A549 (cell line): ENCODE measurements around the gene ANKRD33B. TPM values are rescaled to one million over a fixed set of nuclear protein-coding genes. Genes with fewer than 3 reads are reported as not detected.

Source experiments
- ATAC-seq, 2 experiments: fragments of 200-7000 bp in 1 of 2; fragments of >200 bp in 1 of 2; cut with Nextera tagmentation in 1 of 2; cut with Tn5 transposase in 1 of 2; 3 replicates each; pipeline versions ENCODE4 v1.8.0 to v1.9.1; 2018 to 2020; ENCODE audit warnings: mild to moderate bottlenecking in 1 of 2, moderate library complexity in 1 of 2
- CTCF ChIA-PET: fragments of 300-600 bp; sonication (Branson Sonifier 250); formaldehyde crosslinking; extraction: SDS; loops from one replicate; lab custom pipeline; 2021; ENCODE audit warnings: antibody characterized with exemption, inconsistent platforms; lab: Yijun Ruan, JAX
- POLR2A ChIA-PET: fragments of 350-600 bp; formaldehyde crosslinking; extraction: SDS; loops from one replicate; lab custom pipeline; 2021; ENCODE audit warnings: antibody characterized with exemption, inconsistent platforms; lab: Yijun Ruan, JAX
- DNase-seq, 2 experiments: peaks; one replicate each; pipeline versions ENCODE4 v3.0.0 to v3.0.0-alpha.2; 2011 to 2016; ENCODE audit warnings: low read depth in 1 of 2, low spot score in 1 of 2
- FAIRE-seq: peaks from 2 replicates; lab custom pipeline; 2011; peaks lifted over from hg19 to GRCh38; lab: Jason Lieb, UNC
- H3K27ac ChIP-seq, 2 experiments: fragments of >200 bp; sonication (Bioruptor Twin); formaldehyde crosslinking; 3 replicates each; pipeline ENCODE4 v1.5.1; 2016 to 2017
- H3K4me1 ChIP-seq: fragments of >200 bp; sonication (Bioruptor Twin); formaldehyde crosslinking; 3 replicates; pipeline ENCODE4 v1.6.1; 2016
- H3K4me2 ChIP-seq: fragments of >200 bp; sonication (Bioruptor Twin); formaldehyde crosslinking; 3 replicates; pipeline ENCODE4 v1.6.1; 2016
- H3K4me3 ChIP-seq: fragments of >200 bp; sonication (Bioruptor Twin); formaldehyde crosslinking; 3 replicates; pipeline ENCODE4 v1.5.1; 2016
- H3K9me3 ChIP-seq: fragments of >200 bp; sonication (Bioruptor Twin); formaldehyde crosslinking; 3 replicates; pipeline ENCODE4 v1.6.1; 2016
- CBX8 ChIP-seq: fragments of 200-600 bp; sonication (generic); IDR thresholded peaks from 2 replicates; pipeline ENCODE4 v1.6.1; 2016
- ELK1 ChIP-seq: fragments of 150-350 bp; IDR thresholded peaks from 2 replicates; pipeline ENCODE4 v1.6.1; 2014; ENCODE audit warnings: low read depth, mild to moderate bottlenecking, low read length
- EP300 ChIP-seq, 2 experiments: fragments of >200 bp; sonication (Bioruptor Twin); formaldehyde crosslinking; IDR thresholded peaks; 2 replicates in 1 of 2; 3 replicates in 1 of 2; pipeline ENCODE4 v1.6.1; 2016 to 2017
- FOSB ChIP-seq: fragments of 250-450 bp; sonication (Bioruptor Pico); IDR thresholded peaks from 2 replicates; pipeline ENCODE4 v1.5.0; 2020; ENCODE audit warnings: mild to moderate bottlenecking, moderate library complexity
- FOXS1 ChIP-seq: fragments of 250-450 bp; sonication (Bioruptor Pico); IDR thresholded peaks from 2 replicates; pipeline ENCODE4 v1.5.0; 2020; ENCODE audit warnings: mild to moderate bottlenecking, moderate library complexity
- HES2 ChIP-seq: fragments of >200 bp; sonication (Bioruptor Twin); formaldehyde crosslinking; IDR thresholded peaks from 2 replicates; pipeline ENCODE4 v1.6.1; 2016
- HOXA7 ChIP-seq: fragments of 250-450 bp; sonication (Bioruptor Pico); IDR thresholded peaks from 2 replicates; pipeline ENCODE4 v1.5.0; 2020; ENCODE audit warnings: mild to moderate bottlenecking, moderate library complexity
- HOXB13 ChIP-seq: fragments of 250-450 bp; sonication (Bioruptor Pico); IDR thresholded peaks from 2 replicates; pipeline ENCODE4 v1.5.0; 2020; ENCODE audit warnings: low read depth, mild to moderate bottlenecking, moderate library complexity
- MYC ChIP-seq: IDR thresholded peaks from 2 replicates; pipeline ENCODE4 v1.6.1; 2012; ENCODE audit warnings: mild to moderate bottlenecking, inconsistent platforms, low read length, improper control_type of control experiment, borderline replicate concordance
- POLR2AphosphoS2 ChIP-seq: conservative IDR thresholded peaks from 2 replicates; pipeline ENCODE4 v1.6.1; 2012; ENCODE audit warnings: low read length, improper control_type of control experiment, inconsistent platforms
- RAD21 ChIP-seq, 2 experiments: fragments of >200 bp in 1 of 2; sonication (Bioruptor Twin) in 1 of 2; formaldehyde crosslinking in 1 of 2; IDR thresholded peaks in 1 of 2; conservative IDR thresholded peaks in 1 of 2; 2 replicates in 1 of 2; 3 replicates in 1 of 2; pipeline ENCODE4 v1.6.1; 2012 to 2018; ENCODE audit warnings: inconsistent platforms in 1 of 2
- RARB ChIP-seq: fragments of 250-450 bp; sonication (Bioruptor Pico); IDR thresholded peaks from 2 replicates; pipeline ENCODE4 v1.8.0; 2021; ENCODE audit warnings: mild to moderate bottlenecking, moderate library complexity
- RCOR1 ChIP-seq: fragments of 150-350 bp; IDR thresholded peaks from 2 replicates; pipeline ENCODE4 v1.6.1; 2014; ENCODE audit warnings: antibody characterized with exemption, low read length, low read depth
- ZNF302 ChIP-seq: fragments of 250-450 bp; sonication (Bioruptor Pico); IDR thresholded peaks from 2 replicates; pipeline ENCODE4 v1.9.0; 2021; ENCODE audit warnings: inconsistent platforms, mild to moderate bottlenecking, moderate library complexity
- WGBS: methylation state at CpG from one replicate; pipeline ENCODE4 v1.1.6; 2017; ENCODE audit errors: missing lambda C conversion rate; 5-methylcytosine and 5-hydroxymethylcytosine counted together
- polyA plus RNA-seq, 4 experiments: library from polyadenylated mRNA; depleted of rRNA in 3 of 4; stranded (reverse); fragments of >200 nt; fragmentation: RNase III in 1 of 4; extraction: RNeasy Plus Mini Kit Qiagen cat#74134 plus additional on column Dnase treatment in 1 of 4; gene quantifications; 2 replicates in 3 of 4; 3 replicates in 1 of 4; pipeline ENCODE4 v1.2.3, GENCODE V29; 2011 to 2017
- TF ChIP-seq, protein P1 (sequence below): fragments of >200 bp; sonication (Bioruptor Twin); formaldehyde crosslinking; IDR thresholded peaks from 3 replicates; pipeline ENCODE4 v1.5.1; 2016
- TF ChIP-seq, protein P2 (sequence below): fragments of 250-450 bp; sonication (Bioruptor Pico); IDR thresholded peaks from 2 replicates; pipeline ENCODE4 v1.5.0; 2021; ENCODE audit warnings: mild to moderate bottlenecking, moderate library complexity, borderline replicate concordance
- TF ChIP-seq, protein P3 (sequence below): IDR thresholded peaks from 2 replicates; pipeline ENCODE4 v1.6.1; 2012

ANKRD33B gene
- polyA plus RNA-seq, 2 of the 4 experiments (the other 2 are of a cell fraction): 4.0 to 6.9 TPM

GRCh38 chr5:10695055-10695649 is 131.3 kb downstream of the ANKRD33B start (continued):
- TF ChIP-seq, protein P1, sequence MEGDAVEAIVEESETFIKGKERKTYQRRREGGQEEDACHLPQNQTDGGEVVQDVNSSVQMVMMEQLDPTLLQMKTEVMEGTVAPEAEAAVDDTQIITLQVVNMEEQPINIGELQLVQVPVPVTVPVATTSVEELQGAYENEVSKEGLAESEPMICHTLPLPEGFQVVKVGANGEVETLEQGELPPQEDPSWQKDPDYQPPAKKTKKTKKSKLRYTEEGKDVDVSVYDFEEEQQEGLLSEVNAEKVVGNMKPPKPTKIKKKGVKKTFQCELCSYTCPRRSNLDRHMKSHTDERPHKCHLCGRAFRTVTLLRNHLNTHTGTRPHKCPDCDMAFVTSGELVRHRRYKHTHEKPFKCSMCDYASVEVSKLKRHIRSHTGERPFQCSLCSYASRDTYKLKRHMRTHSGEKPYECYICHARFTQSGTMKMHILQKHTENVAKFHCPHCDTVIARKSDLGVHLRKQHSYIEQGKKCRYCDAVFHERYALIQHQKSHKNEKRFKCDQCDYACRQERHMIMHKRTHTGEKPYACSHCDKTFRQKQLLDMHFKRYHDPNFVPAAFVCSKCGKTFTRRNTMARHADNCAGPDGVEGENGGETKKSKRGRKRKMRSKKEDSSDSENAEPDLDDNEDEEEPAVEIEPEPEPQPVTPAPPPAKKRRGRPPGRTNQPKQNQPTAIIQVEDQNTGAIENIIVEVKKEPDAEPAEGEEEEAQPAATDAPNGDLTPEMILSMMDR: peak; percentile 90
- TF ChIP-seq ZNF302 (no peak), ELK1 (no peak), RAD21 (conservative IDR thresholded peaks at IDR 0.05 in 1 of 2, IDR thresholded peaks at IDR 0.05 in 1 of 2) (peak; percentile 95 to 96)

DNA sequence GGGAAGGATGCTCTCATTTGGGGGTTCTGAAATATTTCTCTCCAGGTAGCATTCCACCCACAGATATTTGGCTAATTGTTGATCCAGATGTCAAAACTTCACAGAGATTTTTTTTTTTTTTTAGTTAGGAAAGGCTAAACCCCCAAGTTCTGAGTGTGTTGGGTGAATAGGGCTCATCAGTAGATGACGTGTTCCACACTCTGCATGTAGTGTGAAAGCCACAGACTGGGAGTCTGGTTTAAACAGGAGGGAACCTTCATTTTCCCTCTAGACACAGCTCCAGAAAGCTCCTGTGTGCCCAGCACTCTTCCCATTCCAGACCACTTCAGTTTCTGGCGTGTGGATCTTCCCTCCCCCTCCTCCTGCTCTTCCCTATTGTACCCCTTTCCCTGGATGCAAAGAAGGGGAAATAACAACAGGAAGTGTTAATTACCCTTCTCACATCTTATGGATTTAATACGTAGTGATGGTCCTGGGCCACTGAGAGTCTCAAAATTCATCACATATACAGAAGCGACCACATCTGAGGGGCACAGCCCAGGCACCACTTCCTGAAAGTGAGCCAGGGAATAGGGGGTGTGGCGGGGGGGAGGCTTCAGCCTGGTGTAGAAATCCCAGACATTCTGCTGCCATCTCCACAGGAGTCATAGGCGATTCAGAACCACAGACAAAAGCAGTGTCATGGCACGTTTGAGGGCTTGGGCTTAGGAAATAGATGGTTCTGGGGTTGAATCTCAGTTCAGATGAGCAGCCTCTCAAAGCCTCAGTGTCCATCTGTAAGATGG is 132.1 kb downstream of the ANKRD33B start:
- Histone ChIP-seq H3K9me3 (no peaks in the 10 kb centered on the region), H3K27ac (no peak overlapping the region), H3K4me1 (peaks cover 15% of the 10 kb centered on the region; the same call in 2 of the 3 replicates), H3K4me3 (no peak overlapping the region), H3K4me2 (no peak overlapping the region; the same call in 2 of the 3 replicates)
- WGBS: 74% methylated on average over 7 of the region's 7 CpGs
- no peak for TF ChIP-seq HOXB13 (CRISPR knock-in tag)
- FAIRE-seq: no peak
- no peak for ATAC-seq
- CTCF ChIA-PET: interaction anchor here (0.6 to 7.6 kb wide), 34 partner anchors 8 to 1328 kb away, joined by 3 to 59 read pairs (median 4); no protein-coding TSS in a partner anchor
- POLR2A ChIA-PET: no interaction called here
- no peak for DNase-seq

DNA sequence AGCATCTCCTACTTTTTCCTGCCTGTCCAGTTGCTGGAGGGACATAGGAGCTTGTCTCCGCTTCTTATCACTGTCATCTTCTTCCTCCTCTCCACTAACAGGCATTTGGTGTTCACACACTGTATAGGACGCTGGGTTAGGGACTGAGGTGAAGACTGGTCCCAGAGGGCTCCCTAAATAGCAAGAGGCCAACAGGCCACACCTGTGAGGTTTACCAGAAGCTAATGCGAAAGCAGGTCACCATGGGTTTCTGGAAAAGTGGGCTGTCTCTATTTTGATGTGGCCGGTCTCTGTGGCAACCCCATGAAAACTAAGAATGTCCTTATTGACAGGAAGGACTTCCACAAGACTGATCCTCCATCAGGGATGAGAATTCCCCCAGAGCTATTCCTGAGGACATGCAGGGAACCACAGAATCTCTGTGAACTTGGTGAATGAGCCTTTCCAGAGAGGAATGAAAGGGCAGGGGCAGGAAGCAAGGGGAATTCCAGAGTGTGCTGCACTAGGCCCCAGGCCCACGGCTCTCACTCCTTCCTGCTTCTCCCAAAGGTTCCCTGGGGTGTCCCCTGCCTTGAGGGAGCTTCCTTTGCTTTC is 135.5 kb downstream of the ANKRD33B start:
- FAIRE-seq: no peak
- ChIA-PET POLR2A (no interaction called here), CTCF (interaction anchor here (1.0 kb wide), 1 partner anchor 157 kb away, joined by 3 read pairs; no protein-coding TSS in a partner anchor)
- 77% methylated on average over 5 of the region's 5 CpGs for WGBS
- no peak for ATAC-seq
- no peak for TF ChIP-seq POLR2AphosphoS2
- Histone ChIP-seq H3K4me1 (peaks cover 28% of the 10 kb centered on the region), H3K9me3 (no peaks in the 10 kb centered on the region), H3K4me2 (no peak overlapping the region), H3K4me3 (no peak overlapping the region), H3K27ac (no peak overlapping the region)
- no peak for DNase-seq

GRCh38 chr5:10699987-10700386 is 136.1 kb downstream of the ANKRD33B start:
- H3K4me3 ChIP-seq: no peak overlapping the region
- WGBS: 85% methylated on average over 8 of the region's 8 CpGs
- no peak for FAIRE-seq
- no peaks in the 10 kb centered on the region for H3K9me3 ChIP-seq
- H3K4me2 ChIP-seq: no peak overlapping the region
- no peak for ATAC-seq
- POLR2A ChIA-PET: no interaction called here
- no peak for TF ChIP-seq HES2
- TF ChIP-seq, all 56 proteins: peak for 0
- no peak for DNase-seq
- H3K4me1 ChIP-seq: peaks cover 28% of the 10 kb centered on the region
- CTCF ChIA-PET: interaction anchor here (0.7 to 5.3 kb wide), 2 partner anchors 26 to 55 kb away, joined by 3 to 29 read pairs; no protein-coding TSS in a partner anchor
- H3K27ac ChIP-seq: no peak overlapping the region

GRCh38 chr5:10700516-10700915 is 136.6 kb downstream of the ANKRD33B start:
- Histone ChIP-seq H3K4me3 (no peak overlapping the region), H3K9me3 (no peaks in the 10 kb centered on the region), H3K4me2 (no peak overlapping the region), H3K27ac (no peak overlapping the region), H3K4me1 (peaks cover 24% of the 10 kb centered on the region)
- CTCF ChIA-PET: interaction anchor here (0.7 to 5.3 kb wide), 3 partner anchors 15 to 54 kb away, joined by 3 to 29 read pairs (median 7); no protein-coding TSS in a partner anchor
- WGBS: 91% methylated on average over 6 of the region's 7 CpGs
- ATAC-seq (no peak), FAIRE-seq (no peak), DNase-seq (no peak)
- POLR2A ChIA-PET: no interaction called here
- TF ChIP-seq FOXS1 (CRISPR knock-in tag) (no peak), HOXA7 (no peak), CBX8 (no peak), RCOR1 (no peak), MYC (no peak), FOSB (no peak), EP300 (IDR thresholded peaks at IDR 0.05) (no peak), RARB (CRISPR knock-in tag) (no peak)
- TF ChIP-seq, protein P2, sequence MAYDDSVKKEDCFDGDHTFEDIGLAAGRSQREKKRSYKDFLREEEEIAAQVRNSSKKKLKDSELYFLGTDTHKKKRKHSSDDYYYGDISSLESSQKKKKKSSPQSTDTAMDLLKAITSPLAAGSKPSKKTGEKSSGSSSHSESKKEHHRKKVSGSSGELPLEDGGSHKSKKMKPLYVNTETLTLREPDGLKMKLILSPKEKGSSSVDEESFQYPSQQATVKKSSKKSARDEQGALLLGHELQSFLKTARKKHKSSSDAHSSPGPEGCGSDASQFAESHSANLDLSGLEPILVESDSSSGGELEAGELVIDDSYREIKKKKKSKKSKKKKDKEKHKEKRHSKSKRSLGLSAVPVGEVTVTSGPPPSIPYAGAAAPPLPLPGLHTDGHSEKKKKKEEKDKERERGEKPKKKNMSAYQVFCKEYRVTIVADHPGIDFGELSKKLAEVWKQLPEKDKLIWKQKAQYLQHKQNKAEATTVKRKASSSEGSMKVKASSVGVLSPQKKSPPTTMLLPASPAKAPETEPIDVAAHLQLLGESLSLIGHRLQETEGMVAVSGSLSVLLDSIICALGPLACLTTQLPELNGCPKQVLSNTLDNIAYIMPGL (CRISPR knock-in tag): no peak
- TF ChIP-seq, protein P3, sequence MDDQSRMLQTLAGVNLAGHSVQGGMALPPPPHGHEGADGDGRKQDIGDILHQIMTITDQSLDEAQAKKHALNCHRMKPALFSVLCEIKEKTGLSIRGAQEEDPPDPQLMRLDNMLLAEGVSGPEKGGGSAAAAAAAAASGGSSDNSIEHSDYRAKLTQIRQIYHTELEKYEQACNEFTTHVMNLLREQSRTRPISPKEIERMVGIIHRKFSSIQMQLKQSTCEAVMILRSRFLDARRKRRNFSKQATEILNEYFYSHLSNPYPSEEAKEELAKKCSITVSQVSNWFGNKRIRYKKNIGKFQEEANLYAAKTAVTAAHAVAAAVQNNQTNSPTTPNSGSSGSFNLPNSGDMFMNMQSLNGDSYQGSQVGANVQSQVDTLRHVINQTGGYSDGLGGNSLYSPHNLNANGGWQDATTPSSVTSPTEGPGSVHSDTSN: no peak
